Measurements from ENCODE around the gene CD44.

The CD44 gene

GRCh38 chr11:35235936-35236666, 97.1 kb downstream of the CD44 start:
- ATAC-seq (ENCODE audit: low read depth) = peak; percentile 35
- Mint-ChIP-seq H3K27ac (peak overlapping the region; percentile 71), H3K27me3 (no peaks in the 10 kb centered on the region), H3K4me3 (no peak overlapping the region), H3K9me3 (peaks cover 3% of the 10 kb centered on the region), H3K4me1 (peaks cover 20% of the 10 kb centered on the region), H3K36me3 (peaks cover 7% of the 10 kb centered on the region)
- no peak for DNase-seq (ENCODE audit: low spot score in 2 of 2)

GRCh38 chr11:35236667-35237003, 97.7 kb downstream of the CD44 start:
- Mint-ChIP-seq H3K36me3 (peaks cover 7% of the 10 kb centered on the region), H3K4me1 (peaks cover 20% of the 10 kb centered on the region), H3K27ac (peak overlapping the region; percentile 71), H3K4me3 (no peak overlapping the region), H3K9me3 (peaks cover 3% of the 10 kb centered on the region), H3K27me3 (no peaks in the 10 kb centered on the region)
- ATAC-seq (ENCODE audit: low read depth) = no peak
- no peak for DNase-seq (ENCODE audit: low spot score in 2 of 2)

GRCh38 chr11:35237351-35237750, 98.4 kb downstream of the CD44 start:
- ATAC-seq (ENCODE audit: low read depth) (no peak), DNase-seq (ENCODE audit: low spot score in 2 of 2) (no peak)
- Mint-ChIP-seq H3K27ac (peak overlapping the region; percentile 71), H3K4me1 (peaks cover 20% of the 10 kb centered on the region), H3K27me3 (no peaks in the 10 kb centered on the region), H3K9me3 (peaks cover 3% of the 10 kb centered on the region), H3K4me3 (no peak overlapping the region), H3K36me3 (peaks cover 4% of the 10 kb centered on the region)

GRCh38 chr11:35237860-35238715, 99.1 kb downstream of the CD44 start:
- H3K4me1 Mint-ChIP-seq = peaks cover 20% of the 10 kb centered on the region
- H3K9me3 Mint-ChIP-seq = peaks cover 1% of the 10 kb centered on the region
- no peaks in the 10 kb centered on the region for H3K36me3 Mint-ChIP-seq
- peak overlapping the region; percentile 14 for H3K27ac Mint-ChIP-seq
- no peak overlapping the region for H3K4me3 Mint-ChIP-seq
- no peaks in the 10 kb centered on the region for H3K27me3 Mint-ChIP-seq
- peak; percentile 66 for ATAC-seq (ENCODE audit: low read depth)
- peak; percentile 66 to 74 for DNase-seq (ENCODE audit: low spot score in 2 of 2)

- Mint-ChIP-seq H3K4me1 (peaks cover 20% of the 10 kb centered on the region), H3K9me3 (no peaks in the 10 kb centered on the region), H3K4me3 (no peak overlapping the region), H3K36me3 (no peaks in the 10 kb centered on the region), H3K27ac (peak overlapping the region; percentile 14), H3K27me3 (no peaks in the 10 kb centered on the region)
- DNase-seq (ENCODE audit: low spot score in 2 of 2) = no peak
- ATAC-seq (ENCODE audit: low read depth) = no peak
Observed at GRCh38 chr11:35238882-35239281, 99.9 kb downstream of the CD44 start.

GRCh38 chr11:35239471-35240075, 100.6 kb downstream of the CD44 start:
- no peak for ATAC-seq (ENCODE audit: low read depth)
- H3K4me3 Mint-ChIP-seq = no peak overlapping the region
- H3K36me3 Mint-ChIP-seq = no peaks in the 10 kb centered on the region
- peaks cover 20% of the 10 kb centered on the region for H3K4me1 Mint-ChIP-seq
- no peaks in the 10 kb centered on the region for H3K9me3 Mint-ChIP-seq
- H3K27ac Mint-ChIP-seq = no peak overlapping the region
- DNase-seq (ENCODE audit: low spot score in 2 of 2) = no peak
- H3K27me3 Mint-ChIP-seq = no peaks in the 10 kb centered on the region

GRCh38 chr11:35241083-35241482, 102.1 kb downstream of the CD44 start:
- peaks cover 14% of the 10 kb centered on the region for H3K4me1 Mint-ChIP-seq
- no peak overlapping the region for H3K4me3 Mint-ChIP-seq
- ATAC-seq (ENCODE audit: low read depth) (no peak), DNase-seq (ENCODE audit: low spot score in 2 of 2) (no peak)
- no peaks in the 10 kb centered on the region for H3K9me3 Mint-ChIP-seq
- H3K27me3 Mint-ChIP-seq = no peaks in the 10 kb centered on the region
- H3K27ac Mint-ChIP-seq = no peak overlapping the region
- no peaks in the 10 kb centered on the region for H3K36me3 Mint-ChIP-seq

- peaks cover 11% of the 10 kb centered on the region for H3K4me1 Mint-ChIP-seq
- no peaks in the 10 kb centered on the region for H3K36me3 Mint-ChIP-seq
- H3K9me3 Mint-ChIP-seq = no peaks in the 10 kb centered on the region
- H3K27me3 Mint-ChIP-seq = no peaks in the 10 kb centered on the region
- DNase-seq (ENCODE audit: low spot score in 2 of 2) = no peak
- ATAC-seq (ENCODE audit: low read depth) = no peak
- no peak overlapping the region for H3K27ac Mint-ChIP-seq
- no peak overlapping the region for H3K4me3 Mint-ChIP-seq
Observed at GRCh38 chr11:35241531-35241930, 102.6 kb downstream of the CD44 start.

GRCh38 chr11:35242412-35243242, 103.7 kb downstream of the CD44 start:
- Mint-ChIP-seq H3K27me3 (no peaks in the 10 kb centered on the region), H3K4me1 (peaks cover 8% of the 10 kb centered on the region), H3K27ac (no peak overlapping the region), H3K36me3 (no peaks in the 10 kb centered on the region), H3K4me3 (no peak overlapping the region), H3K9me3 (no peaks in the 10 kb centered on the region)
- DNase-seq (ENCODE audit: low spot score in 2 of 2) (no peak), ATAC-seq (ENCODE audit: low read depth) (no peak)

GRCh38 chr11:35243774-35244173, 104.8 kb downstream of the CD44 start:
- no peak overlapping the region for H3K27ac Mint-ChIP-seq
- no peaks in the 10 kb centered on the region for H3K27me3 Mint-ChIP-seq
- no peak for DNase-seq (ENCODE audit: low spot score in 2 of 2)
- H3K4me1 Mint-ChIP-seq = no peaks in the 10 kb centered on the region
- H3K9me3 Mint-ChIP-seq = no peaks in the 10 kb centered on the region
- no peak for ATAC-seq (ENCODE audit: low read depth)
- no peak overlapping the region for H3K4me3 Mint-ChIP-seq
- no peaks in the 10 kb centered on the region for H3K36me3 Mint-ChIP-seq

- H3K4me3 Mint-ChIP-seq = no peak overlapping the region
- ATAC-seq (ENCODE audit: low read depth) (no peak), DNase-seq (ENCODE audit: low spot score in 2 of 2) (no peak)
- no peaks in the 10 kb centered on the region for H3K36me3 Mint-ChIP-seq
- no peaks in the 10 kb centered on the region for H3K27me3 Mint-ChIP-seq
- no peaks in the 10 kb centered on the region for H3K9me3 Mint-ChIP-seq
- H3K4me1 Mint-ChIP-seq = no peaks in the 10 kb centered on the region
- no peak overlapping the region for H3K27ac Mint-ChIP-seq
Observed at GRCh38 chr11:35245056-35245455, 106.1 kb downstream of the CD44 start.

- H3K4me1 Mint-ChIP-seq = no peaks in the 10 kb centered on the region
- no peak overlapping the region for H3K4me3 Mint-ChIP-seq
- no peaks in the 10 kb centered on the region for H3K27me3 Mint-ChIP-seq
- H3K9me3 Mint-ChIP-seq = no peaks in the 10 kb centered on the region
- no peak overlapping the region for H3K27ac Mint-ChIP-seq
- DNase-seq (ENCODE audit: low spot score in 2 of 2) = no peak
- no peak for ATAC-seq (ENCODE audit: low read depth)
- no peaks in the 10 kb centered on the region for H3K36me3 Mint-ChIP-seq
Observed at GRCh38 chr11:35245786-35246185, 106.8 kb downstream of the CD44 start.

GRCh38 chr11:35246745-35247144, 107.8 kb downstream of the CD44 start:
- ATAC-seq (ENCODE audit: low read depth) (no peak), DNase-seq (ENCODE audit: low spot score in 2 of 2) (no peak)
- H3K27me3 Mint-ChIP-seq = no peaks in the 10 kb centered on the region
- no peaks in the 10 kb centered on the region for H3K4me1 Mint-ChIP-seq
- no peaks in the 10 kb centered on the region for H3K36me3 Mint-ChIP-seq
- H3K4me3 Mint-ChIP-seq = no peak overlapping the region
- no peak overlapping the region for H3K27ac Mint-ChIP-seq
- H3K9me3 Mint-ChIP-seq = no peaks in the 10 kb centered on the region

- no peaks in the 10 kb centered on the region for H3K9me3 Mint-ChIP-seq
- no peaks in the 10 kb centered on the region for H3K27me3 Mint-ChIP-seq
- no peaks in the 10 kb centered on the region for H3K36me3 Mint-ChIP-seq
- no peak overlapping the region for H3K27ac Mint-ChIP-seq
- no peak overlapping the region for H3K4me3 Mint-ChIP-seq
- H3K4me1 Mint-ChIP-seq = no peaks in the 10 kb centered on the region
- ATAC-seq (ENCODE audit: low read depth) (no peak), DNase-seq (ENCODE audit: low spot score in 2 of 2) (no peak)
Observed at GRCh38 chr11:35247428-35247827, 108.5 kb downstream of the CD44 start.
